H9 (cell line): ENCODE data around the gene PPP1R12B. TPM values are rescaled to one million over a fixed set of nuclear protein-coding genes. Genes with fewer than 3 reads are reported as not detected.

Experiments used
- DNase-seq: peaks from one replicate; pipeline ENCODE4 v3.0.0-alpha.2; 2017
- H2AFZ ChIP-seq: one replicate; pipeline ENCODE4 v1.6.1; 2013; ENCODE audit warnings: mild to moderate bottlenecking, low read length, control low read depth, moderate library complexity
- H2AK5ac ChIP-seq: 2 replicates; pipeline ENCODE4 v1.6.1; 2013; ENCODE audit warnings: low read length, control low read depth, mixed read lengths; ENCODE audit not compliant: insufficient read length
- H2BK120ac ChIP-seq: one replicate; pipeline ENCODE4 v1.6.1; 2013; ENCODE audit warnings: low read depth, mild to moderate bottlenecking, low read length, control low read depth, inconsistent platforms; ENCODE audit not compliant: poor library complexity, severe bottlenecking
- H2BK12ac ChIP-seq: 2 replicates; pipeline ENCODE4 v1.6.1; 2013; ENCODE audit warnings: low read length, control low read depth, mixed read lengths, low read depth; ENCODE audit not compliant: insufficient read length
- H2BK15ac ChIP-seq: 2 replicates; pipeline ENCODE4 v1.6.1; 2013; ENCODE audit warnings: low read depth, low read length, control low read depth
- H2BK20ac ChIP-seq: one replicate; pipeline ENCODE4 v1.6.1; 2013; ENCODE audit warnings: low read depth, mild to moderate bottlenecking, low read length, control low read depth, inconsistent platforms; ENCODE audit not compliant: poor library complexity, severe bottlenecking
- H2BK5ac ChIP-seq: 2 replicates; pipeline ENCODE4 v1.6.1; 2013; ENCODE audit warnings: low read length, control low read depth, mixed read lengths; ENCODE audit not compliant: insufficient read length
- H3K14ac ChIP-seq: 2 replicates; pipeline ENCODE4 v1.6.1; 2013; ENCODE audit warnings: low read length, control low read depth; ENCODE audit not compliant: insufficient read depth
- H3K18ac ChIP-seq: 2 replicates; pipeline ENCODE4 v1.6.1; 2013; ENCODE audit warnings: low read depth, mild to moderate bottlenecking, mixed read lengths, low read length, control low read depth; ENCODE audit not compliant: insufficient read length
- H3K23ac ChIP-seq: 2 replicates; pipeline ENCODE4 v1.6.1; 2013; ENCODE audit warnings: low read length, control low read depth, mixed read lengths, low read depth; ENCODE audit not compliant: insufficient read length
- H3K23me2 ChIP-seq: 2 replicates; pipeline ENCODE4 v1.6.1; 2013; ENCODE audit warnings: low read depth, mild to moderate bottlenecking, mixed read lengths, low read length, control low read depth; ENCODE audit not compliant: insufficient read length, poor library complexity, severe bottlenecking
- H3K27ac ChIP-seq: 2 replicates; pipeline ENCODE4 v1.5.1; 2013; ENCODE audit warnings: low read length, control low read depth, mixed read lengths, low read depth; ENCODE audit not compliant: insufficient read length
- H3K27me3 ChIP-seq: 2 replicates; pipeline ENCODE4 v1.6.1; 2013; ENCODE audit warnings: low read length, control low read depth, inconsistent platforms; ENCODE audit not compliant: insufficient read depth
- H3K4ac ChIP-seq: 2 replicates; pipeline ENCODE4 v1.6.1; 2013; ENCODE audit warnings: low read depth, mild to moderate bottlenecking, control low read depth, inconsistent platforms, low read length, moderate library complexity
- H3K4me1 ChIP-seq: 2 replicates; pipeline ENCODE4 v1.6.1; 2013; ENCODE audit warnings: low read length, control low read depth, inconsistent platforms; ENCODE audit not compliant: insufficient read depth
- H3K4me2 ChIP-seq: 2 replicates; pipeline ENCODE4 v1.6.1; 2013; ENCODE audit warnings: low read length, control low read depth, mixed read lengths; ENCODE audit not compliant: insufficient read length, insufficient read depth
- H3K56ac ChIP-seq: 2 replicates; pipeline ENCODE4 v1.6.1; 2013; ENCODE audit warnings: low read depth, mild to moderate bottlenecking, mixed read lengths, low read length, control low read depth; ENCODE audit not compliant: insufficient read length
- H3K79me1 ChIP-seq: 2 replicates; pipeline ENCODE4 v1.6.1; 2013; ENCODE audit warnings: low read depth, mild to moderate bottlenecking, moderate library complexity, low read length, control low read depth, inconsistent platforms; ENCODE audit not compliant: insufficient read depth, poor library complexity, severe bottlenecking
- H3K79me2 ChIP-seq: 2 replicates; pipeline ENCODE4 v1.6.1; 2013; ENCODE audit warnings: low read length, control low read depth, inconsistent platforms; ENCODE audit not compliant: insufficient read depth
- H3K9ac ChIP-seq: 2 replicates; pipeline ENCODE4 v1.6.1; 2013; ENCODE audit warnings: low read length, control low read depth, mixed read lengths; ENCODE audit not compliant: insufficient read length; ENCODE audit errors: extremely low read depth
- H3K9me3 ChIP-seq: one replicate; pipeline ENCODE4 v1.6.1; 2013; ENCODE audit warnings: low read depth, low read length, inconsistent platforms; ENCODE audit not compliant: control insufficient read depth
- H3T11ph ChIP-seq: one replicate; pipeline ENCODE4 v1.6.1; 2013; ENCODE audit warnings: mild to moderate bottlenecking, low read length, control low read depth, inconsistent platforms
- H4K20me1 ChIP-seq: one replicate; pipeline ENCODE4 v1.6.1; 2013; ENCODE audit not compliant: control insufficient read depth, insufficient read length, insufficient read depth
- H4K5ac ChIP-seq: 2 replicates; pipeline ENCODE4 v1.6.1; 2013; ENCODE audit warnings: low read depth, mild to moderate bottlenecking, mixed read lengths, low read length, control low read depth; ENCODE audit not compliant: insufficient read length
- H4K8ac ChIP-seq: replicated peaks from 2 replicates; pipeline ENCODE4 v1.6.1; 2013; ENCODE audit warnings: low read length, control low read depth, mixed read lengths, low read depth; ENCODE audit not compliant: insufficient read length
- H4K91ac ChIP-seq: 2 replicates; pipeline ENCODE4 v1.6.1; 2013; ENCODE audit warnings: low read depth, mild to moderate bottlenecking, moderate library complexity, mixed read lengths, low read length, control low read depth; ENCODE audit not compliant: insufficient read length
- H3K27ac Mint-ChIP-seq, 3 experiments: 2 replicates in 2 of 3; 3 replicates in 1 of 3; pipeline ENCODE4 v1.8.0; 2020 to 2021; ENCODE audit warnings: mixed read lengths in 3 of 3, mild to moderate bottlenecking in 1 of 3, moderate library complexity in 1 of 3
- H3K27me3 Mint-ChIP-seq: 2 replicates; pipeline ENCODE4 v1.8.0; 2021; ENCODE audit warnings: low read depth, mild to moderate bottlenecking, moderate library complexity, mixed read lengths
- H3K36me3 Mint-ChIP-seq, 3 experiments: 2 replicates in 2 of 3; 3 replicates in 1 of 3; pipeline ENCODE4 v1.8.0; 2020 to 2021; ENCODE audit warnings: low read depth in 3 of 3, mixed read lengths in 3 of 3; ENCODE audit not compliant: insufficient read depth in 1 of 3
- H3K4me1 Mint-ChIP-seq, 2 experiments: 2 replicates each; pipeline ENCODE4 v1.8.0; 2020; ENCODE audit warnings: mixed read lengths in 2 of 2
- H3K4me3 Mint-ChIP-seq, 2 experiments: 2 replicates in 1 of 2; 3 replicates in 1 of 2; pipeline ENCODE4 v1.8.0; 2020 to 2021; ENCODE audit warnings: mild to moderate bottlenecking in 2 of 2, mixed read lengths in 2 of 2, moderate library complexity in 1 of 2
- H3K9me3 Mint-ChIP-seq, 2 experiments: 2 replicates in 1 of 2; 3 replicates in 1 of 2; pipeline ENCODE4 v1.8.0; 2020; ENCODE audit warnings: mild to moderate bottlenecking in 2 of 2, mixed read lengths in 2 of 2, moderate library complexity in 1 of 2
- WGBS: extraction: QIAGEN DNeasy Blood & Tissue Kit; methylation state at CpG from one replicate; pipeline ENCODE4 v1.1.7; 2013; ENCODE audit warnings: missing lambda C conversion rate, low lambda C conversion rate, mixed read lengths; ENCODE audit not compliant: insufficient read length; ENCODE audit errors: extremely low coverage; 5-methylcytosine and 5-hydroxymethylcytosine counted together
- total RNA-seq: library from RNA; stranded (reverse); gene quantifications from 2 replicates; pipeline ENCODE4 v1.2.1, GENCODE V29; 2021
- TF ChIP-seq, protein P1 (sequence below): fragments of 200-600 bp; sonication (generic); conservative IDR thresholded peaks from 3 replicates; pipeline ENCODE4 v1.8.0; 2021; ENCODE audit warnings: antibody characterized with exemption, mild to moderate bottlenecking

The PPP1R12B gene
- total RNA-seq, 1 experiment from 2014 or later = 12.9 TPM

DNA sequence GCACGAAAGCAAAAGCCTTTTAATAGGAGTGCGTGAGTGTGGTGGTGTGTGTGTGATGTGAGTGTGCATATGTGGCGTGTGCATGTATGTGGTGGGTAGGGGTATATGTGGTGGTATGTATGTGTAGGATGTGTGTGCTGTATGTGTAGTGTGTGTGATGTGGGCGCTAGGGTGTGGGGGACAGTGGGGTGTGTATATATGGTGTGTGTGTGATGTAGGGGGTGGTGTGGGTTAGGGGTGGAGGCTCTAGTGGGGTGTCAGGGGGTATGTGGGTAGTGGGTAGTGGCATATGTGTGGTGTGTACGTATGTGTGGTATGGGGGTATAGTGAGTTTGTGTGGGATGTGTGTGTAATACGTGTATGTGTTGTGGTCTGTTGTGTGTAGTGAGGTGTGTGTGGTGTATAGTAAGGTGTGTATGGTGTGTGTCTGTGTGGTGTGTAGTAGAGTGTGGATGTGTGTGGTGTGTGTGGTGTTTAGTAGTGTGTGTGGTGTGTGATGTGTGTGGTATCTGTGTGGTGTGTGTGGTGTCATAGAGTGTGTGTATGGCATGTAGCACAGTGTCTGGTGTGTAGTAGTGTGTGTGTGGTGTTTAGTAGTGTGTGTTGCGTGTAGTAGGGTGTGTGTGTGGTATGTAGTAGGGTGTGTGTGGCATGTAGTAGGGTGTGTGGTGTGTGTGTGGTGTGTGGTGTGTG is 275.7 kb downstream of the PPP1R12B start:
- no peak for DNase-seq

More for the DNA sequence above, 275.7 kb downstream of the PPP1R12B start:
- no peak overlapping the region for H3K27ac ChIP-seq
- no peaks in the 10 kb centered on the region for H3K79me1 ChIP-seq
- TF ChIP-seq, protein P1, sequence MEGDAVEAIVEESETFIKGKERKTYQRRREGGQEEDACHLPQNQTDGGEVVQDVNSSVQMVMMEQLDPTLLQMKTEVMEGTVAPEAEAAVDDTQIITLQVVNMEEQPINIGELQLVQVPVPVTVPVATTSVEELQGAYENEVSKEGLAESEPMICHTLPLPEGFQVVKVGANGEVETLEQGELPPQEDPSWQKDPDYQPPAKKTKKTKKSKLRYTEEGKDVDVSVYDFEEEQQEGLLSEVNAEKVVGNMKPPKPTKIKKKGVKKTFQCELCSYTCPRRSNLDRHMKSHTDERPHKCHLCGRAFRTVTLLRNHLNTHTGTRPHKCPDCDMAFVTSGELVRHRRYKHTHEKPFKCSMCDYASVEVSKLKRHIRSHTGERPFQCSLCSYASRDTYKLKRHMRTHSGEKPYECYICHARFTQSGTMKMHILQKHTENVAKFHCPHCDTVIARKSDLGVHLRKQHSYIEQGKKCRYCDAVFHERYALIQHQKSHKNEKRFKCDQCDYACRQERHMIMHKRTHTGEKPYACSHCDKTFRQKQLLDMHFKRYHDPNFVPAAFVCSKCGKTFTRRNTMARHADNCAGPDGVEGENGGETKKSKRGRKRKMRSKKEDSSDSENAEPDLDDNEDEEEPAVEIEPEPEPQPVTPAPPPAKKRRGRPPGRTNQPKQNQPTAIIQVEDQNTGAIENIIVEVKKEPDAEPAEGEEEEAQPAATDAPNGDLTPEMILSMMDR = no peak
- no peak overlapping the region for H3K4ac ChIP-seq
- Mint-ChIP-seq H3K4me3 (no peak overlapping the region), H3K9me3 (no peaks in the 10 kb centered on the region), H3K36me3 (no peaks in the 10 kb centered on the region), H3K27me3 (no peaks in the 10 kb centered on the region; the same call in 1 of the 2 replicates), H3K27ac (no peak overlapping the region), H3K4me1 (peaks cover 20 to 21% of the 10 kb centered on the region in 2 experiments)
- no peaks in the 10 kb centered on the region for H3K79me2 ChIP-seq
- no peak overlapping the region for H2BK120ac ChIP-seq
- H3T11ph ChIP-seq = no peak overlapping the region
- H4K91ac ChIP-seq = no peak overlapping the region
- peak overlapping the region; percentile 2 for H4K8ac ChIP-seq
- no peak overlapping the region for H2BK20ac ChIP-seq
- H3K4me1 ChIP-seq = no peaks in the 10 kb centered on the region; the same call in 1 of the 2 replicates
- H2AK5ac ChIP-seq = no peak overlapping the region
- H3K9me3 ChIP-seq = no peaks in the 10 kb centered on the region
- peak overlapping the region; percentile 0 for H3K18ac ChIP-seq
- no peaks in the 10 kb centered on the region for H4K20me1 ChIP-seq
- no peak overlapping the region for H3K9ac ChIP-seq
- H2AFZ ChIP-seq = no peak overlapping the region
- peak overlapping the region; percentile 0 for H4K5ac ChIP-seq
- no peak overlapping the region for H3K56ac ChIP-seq
- WGBS = 100% methylated on average over 4 of the region's 7 CpGs
- no peaks in the 10 kb centered on the region for H3K23me2 ChIP-seq
- H3K14ac ChIP-seq = no peak overlapping the region
- H2BK5ac ChIP-seq = no peak overlapping the region
- no peak overlapping the region for H2BK12ac ChIP-seq
- H3K27me3 ChIP-seq = no peaks in the 10 kb centered on the region
- no peak overlapping the region for H3K23ac ChIP-seq
- H2BK15ac ChIP-seq = no peak overlapping the region
- no peak overlapping the region for H3K4me2 ChIP-seq
